Ovary (tissue), 9 donors: Measurements from ENCODE around the gene HBB. TPM values are rescaled to one million over a fixed set of nuclear protein-coding genes. Genes with fewer than 3 reads are reported as not detected.

ENCODE experiments used
- DNase-seq, 5 donors: peaks; one replicate each; pipeline ENCODE4 v3.0.0-alpha.2; 2019 to 2020
- H3K27ac ChIP-seq, 2 donors: fragments of 200-600 bp; one replicate each; pipeline versions ENCODE4 v1.5.1 to v1.8.0; 2019 to 2022
- H3K27me3 ChIP-seq: fragments of 200-600 bp; one replicate; pipeline ENCODE4 v1.8.0; 2022
- H3K36me3 ChIP-seq: fragments of 200-600 bp; sonication (generic); one replicate; pipeline ENCODE4 v1.5.1; 2019
- H3K4me1 ChIP-seq: one replicate; pipeline ENCODE4 v1.8.1; 2013; ENCODE audit warnings: mild to moderate bottlenecking, moderate library complexity; ENCODE audit not compliant: insufficient read depth
- H3K4me3 ChIP-seq: fragments of 200-600 bp; sonication (generic); one replicate; pipeline ENCODE4 v1.5.1; 2017
- H3K9me3 ChIP-seq, 2 donors: fragments of 200-600 bp in 1 of 2; sonication (generic) in 1 of 2; one replicate each; pipeline versions ENCODE4 v1.5.1 to v1.8.1; 2013 to 2019; ENCODE audit warnings: mild to moderate bottlenecking in 1 of 2, moderate library complexity in 1 of 2
- EP300 ChIP-seq: sonication (generic); formaldehyde crosslinking; IDR thresholded peaks from one replicate; pipeline ENCODE4 v1.6.1; 2017; ENCODE audit warnings: antibody characterized with exemption
- POLR2A ChIP-seq: fragments of 450-650 bp; IDR thresholded peaks from one replicate; pipeline ENCODE4 v1.6.1; 2017; ENCODE audit warnings: antibody characterized with exemption, mild to moderate bottlenecking, moderate library complexity
- whole genome bisulfite sequencing, 3 donors: extraction: QIAGEN DNeasy Blood & Tissue Kit in 1 of 3; methylation state at CpG; one replicate each; pipeline versions ENCODE4 v1.1.5 to v1.1.7; 2013 to 2017; 5-methylcytosine and 5-hydroxymethylcytosine counted together
- intact Hi-C, 4 donors: fragments of 100-400 bp; cut with DNase I; formaldehyde crosslinking; loops; one replicate each; pipeline versions ENCODE4 v1.11.0 to v1.15.1; 2022 to 2023
- polyA plus RNA-seq, 2 donors: library from polyadenylated mRNA; stranded (reverse); fragments of 200-250 nt in 1 of 2; fragments of 350-450 nt in 1 of 2; fragmentation: Illumina TruSeq in 1 of 2; extraction: RNeasy Lipid Tissue Mini Kit (QIAGEN cat#74804) in 1 of 2; gene quantifications; one replicate each; pipeline ENCODE4 v1.2.3, GENCODE V29; 2013 to 2014
- total RNA-seq, 7 donors: library from RNA; depleted of rRNA in 2 of 7; stranded (reverse); fragments of >200 nt in 2 of 7; fragmentation: NEBNext Ultra II Directional in 3 of 7; extraction: Animal tissue kit (Norgen Biotek cat#: 25700) in 3 of 7; gene quantifications; one replicate each; pipeline versions ENCODE4 v1.1.0 to v1.2.4, GENCODE V29; 2016 to 2023
- TF ChIP-seq, protein P1 (sequence below), 3 donors: fragments of 450-650 bp in 2 of 3; fragments of 200-600 bp in 1 of 3; IDR thresholded peaks; one replicate each; pipeline versions ENCODE4 v1.5.1 to v1.8.0; 2016 to 2022; ENCODE audit warnings: antibody characterized with exemption in 3 of 3, mild to moderate bottlenecking in 1 of 3
- donor health status: DM: no; HTN: no; CAD: no; lungs with moderate emphysema.
- donor health status: DM: no; HTN: no; CAD: no.
- donor health status: Bipolar disorder and iron deficiency.
- donor health status: DM: yes; HTN: yes; CAD: no.
- donor health status: DM: no; HTN: no; CAD: no.
- donor health status: DM: yes; HTN: yes; CAD: no.

Gene HBB
- total and polyA plus RNA-seq, 9 donors = 9.1 to 393 (median 118) TPM

DNA sequence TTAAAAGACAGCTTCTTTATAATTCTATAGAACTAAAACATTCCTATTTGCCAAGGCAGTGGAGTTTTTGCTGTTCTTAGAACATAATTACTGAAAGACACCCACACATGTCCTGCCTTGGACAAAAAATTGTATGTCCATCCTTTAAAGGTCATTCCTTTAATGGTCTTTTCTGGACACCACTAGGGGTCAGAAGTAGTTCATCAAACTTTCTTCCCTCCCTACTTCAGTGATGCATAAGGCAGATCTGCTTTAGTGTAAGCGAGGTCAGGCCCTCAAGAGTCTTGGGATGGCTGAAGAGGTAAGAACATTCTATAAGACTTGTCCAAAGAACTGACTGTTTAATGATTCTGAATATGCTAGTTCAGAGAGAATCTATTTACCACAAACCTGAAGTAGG is 22.1 kb downstream of the HBB start:
- Histone ChIP-seq H3K27ac (no peak overlapping the region), H3K9me3 (no peaks in the 10 kb centered on the region), H3K36me3 (no peaks in the 10 kb centered on the region), H3K27me3 (no peaks in the 10 kb centered on the region), H3K4me3 (no peak overlapping the region), H3K4me1 (no peaks in the 10 kb centered on the region)
- DNase-seq = no peak
- TF ChIP-seq POLR2A = no peak
- TF ChIP-seq, protein P1, sequence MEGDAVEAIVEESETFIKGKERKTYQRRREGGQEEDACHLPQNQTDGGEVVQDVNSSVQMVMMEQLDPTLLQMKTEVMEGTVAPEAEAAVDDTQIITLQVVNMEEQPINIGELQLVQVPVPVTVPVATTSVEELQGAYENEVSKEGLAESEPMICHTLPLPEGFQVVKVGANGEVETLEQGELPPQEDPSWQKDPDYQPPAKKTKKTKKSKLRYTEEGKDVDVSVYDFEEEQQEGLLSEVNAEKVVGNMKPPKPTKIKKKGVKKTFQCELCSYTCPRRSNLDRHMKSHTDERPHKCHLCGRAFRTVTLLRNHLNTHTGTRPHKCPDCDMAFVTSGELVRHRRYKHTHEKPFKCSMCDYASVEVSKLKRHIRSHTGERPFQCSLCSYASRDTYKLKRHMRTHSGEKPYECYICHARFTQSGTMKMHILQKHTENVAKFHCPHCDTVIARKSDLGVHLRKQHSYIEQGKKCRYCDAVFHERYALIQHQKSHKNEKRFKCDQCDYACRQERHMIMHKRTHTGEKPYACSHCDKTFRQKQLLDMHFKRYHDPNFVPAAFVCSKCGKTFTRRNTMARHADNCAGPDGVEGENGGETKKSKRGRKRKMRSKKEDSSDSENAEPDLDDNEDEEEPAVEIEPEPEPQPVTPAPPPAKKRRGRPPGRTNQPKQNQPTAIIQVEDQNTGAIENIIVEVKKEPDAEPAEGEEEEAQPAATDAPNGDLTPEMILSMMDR (IDR thresholded peaks at IDR 0.05) = no peak
- no peak for TF ChIP-seq EP300
- 24 to 31% (median 30%) methylated on average over 1 of the region's 1 CpG for WGBS, 3 donors
- intact Hi-C loops = loop anchor here in 1 of 4 donors (10.0 kb wide), 1 partner anchor 600 kb away; the partner anchor contains the start of gene OR52N2

DNA sequence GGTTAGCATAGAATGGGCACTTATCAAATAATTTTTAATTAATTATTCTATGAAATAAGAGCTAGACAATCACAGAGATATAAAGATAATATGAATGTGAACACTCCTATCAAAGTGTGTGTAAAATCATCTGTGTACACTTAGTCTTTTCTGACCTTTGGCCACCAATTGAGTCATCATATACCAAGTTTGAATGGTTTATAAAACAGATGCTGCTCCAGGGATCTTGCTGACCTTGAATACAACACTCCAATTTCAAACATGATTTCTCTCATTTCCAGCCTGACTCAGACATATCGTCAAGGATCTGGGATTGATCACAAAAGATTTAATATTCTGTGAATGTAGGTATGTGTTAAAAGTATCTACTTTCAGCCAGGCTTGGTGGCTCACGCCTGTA is 23.5 kb downstream of the HBB start:
- no peaks in the 10 kb centered on the region for H3K36me3 ChIP-seq
- H3K27me3 ChIP-seq = no peaks in the 10 kb centered on the region
- H3K9me3 ChIP-seq = no peaks in the 10 kb centered on the region
- intact Hi-C loops = loop anchor here in 1 of 4 donors (10.0 kb wide), 1 partner anchor 601 kb away; the partner anchor contains the start of gene OR52N2
- H3K4me3 ChIP-seq = no peak overlapping the region
- H3K27ac ChIP-seq = no peak overlapping the region
- 50 to 60% (median 51%) methylated on average over 2 of the region's 2 CpGs for WGBS, 3 donors
- H3K4me1 ChIP-seq = no peaks in the 10 kb centered on the region
- no peak for TF ChIP-seq EP300
- DNase-seq = no peak

DNA sequence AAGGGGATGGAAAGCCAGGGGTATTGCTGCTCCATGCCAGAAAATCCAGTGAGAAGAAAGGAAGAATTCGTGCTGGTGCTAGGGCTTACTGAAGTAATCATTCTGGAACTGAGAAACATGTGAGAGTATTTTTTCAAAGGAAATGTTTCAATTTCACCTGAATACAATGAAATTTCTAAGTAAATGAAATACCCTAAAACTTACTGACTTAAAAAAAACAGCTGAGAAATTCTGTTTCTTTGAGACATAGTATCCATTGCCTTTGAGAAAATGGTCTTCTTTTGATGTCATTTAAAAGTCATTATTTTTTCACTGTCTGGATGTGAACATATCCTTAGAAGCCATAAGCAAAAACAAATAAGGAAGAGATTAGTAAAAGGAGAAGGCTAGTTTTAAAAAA is 26.3 kb downstream of the HBB start, which contains the start of gene OR51V1:
TSS of gene OR51V1 (minus strand) at position 101 of the 400 bp plus-strand sequence. CDS start at position 101, 0 bp downstream.
- intact Hi-C loops = loop anchor here in 1 of 4 donors (10.0 kb wide), 1 partner anchor 604 kb away; the partner anchor contains the start of gene OR52N2
- Histone ChIP-seq H3K36me3 (no peaks in the 10 kb centered on the region), H3K27ac (no peak within 1 kb of the TSS), H3K9me3 (no peaks in the 10 kb centered on the region), H3K4me1 (no peaks in the 10 kb centered on the region), H3K27me3 (no peaks in the 10 kb centered on the region), H3K4me3 (no peak within 1 kb of the TSS)
- TF ChIP-seq, protein P1 (IDR thresholded peaks at IDR 0.05) = no peak
- TF ChIP-seq POLR2A = no peak
- TF ChIP-seq EP300 = no peak
- DNase-seq = no peak
- WGBS, 3 donors = 38 to 49% (median 43%) methylated on average over 1 of the region's 1 CpG

DNA sequence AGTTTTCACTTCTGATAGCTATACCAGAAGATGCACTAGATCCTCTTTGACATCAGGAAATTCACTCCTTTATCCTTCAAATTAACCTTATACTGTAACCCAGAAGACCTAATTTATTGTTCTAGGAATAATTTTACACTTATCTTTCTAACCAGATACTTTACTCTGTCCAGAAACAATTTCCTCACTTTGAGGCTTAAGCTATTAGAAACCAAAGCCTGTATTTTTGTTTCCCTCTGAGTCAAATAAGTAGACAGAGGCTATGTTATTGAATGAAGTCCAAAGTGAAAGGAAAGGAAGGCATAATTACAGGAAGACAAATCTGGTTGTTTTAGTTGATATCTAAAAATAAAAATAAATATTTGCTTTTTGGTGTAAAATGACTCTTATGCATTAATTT is 28.6 kb downstream of the HBB start:
- H3K9me3 ChIP-seq = no peaks in the 10 kb centered on the region
- H3K36me3 ChIP-seq = no peaks in the 10 kb centered on the region
- no peaks in the 10 kb centered on the region for H3K4me1 ChIP-seq
- no peak for TF ChIP-seq EP300
- no peak overlapping the region for H3K4me3 ChIP-seq
- H3K27ac ChIP-seq = no peak overlapping the region
- DNase-seq = no peak
- no peaks in the 10 kb centered on the region for H3K27me3 ChIP-seq
- intact Hi-C loops = no loop called here

DNA sequence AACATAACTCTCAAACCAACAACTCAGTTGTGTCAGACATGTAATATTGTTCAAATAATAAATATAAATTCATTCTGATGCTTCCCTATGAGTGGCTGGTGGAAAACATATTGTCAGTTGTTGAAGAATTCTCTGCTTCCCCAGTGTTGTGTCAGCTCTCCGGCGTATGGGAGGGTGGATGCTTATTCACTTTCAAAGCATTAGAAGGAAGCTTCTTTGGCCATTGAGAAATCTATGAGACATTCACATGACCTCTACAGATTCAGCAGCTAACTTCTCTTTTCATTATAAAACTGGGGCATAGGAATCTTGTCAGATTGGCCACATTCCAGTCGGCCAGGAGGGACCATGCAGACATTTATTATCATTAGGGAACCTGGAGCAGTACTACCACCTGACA is 29.3 kb downstream of the HBB start:
- no peak for TF ChIP-seq POLR2A
- TF ChIP-seq, protein P1 (IDR thresholded peaks at IDR 0.05) = no peak
- TF ChIP-seq EP300 = no peak
- 68 to 73% (median 73%) methylated on average over 3 of the region's 3 CpGs for WGBS, 3 donors
- no peaks in the 10 kb centered on the region for H3K36me3 ChIP-seq

More for the DNA sequence above, 29.3 kb downstream of the HBB start:
- Histone ChIP-seq H3K4me1 (no peaks in the 10 kb centered on the region), H3K27me3 (no peaks in the 10 kb centered on the region), H3K4me3 (no peak overlapping the region), H3K9me3 (no peaks in the 10 kb centered on the region), H3K27ac (no peak overlapping the region)
- intact Hi-C loops = no loop called here
- DNase-seq = no peak
